GM20000 (cell line): Measurements from ENCODE around the gene GPS1.
A peak's percentile ranks its signal among the peaks of the same experiment; 100 is the strongest.

Experiments used
- DNase-seq: peaks from one replicate; pipeline ENCODE4 v3.0.0; 2012; ENCODE audit warnings: low spot score
- TF ChIP-seq, protein P1 (sequence below): IDR thresholded peaks from 2 replicates; pipeline ENCODE4 v1.5.1; 2012; ENCODE audit warnings: mild to moderate bottlenecking, control low read depth; ENCODE audit errors: extremely low read depth, missing control alignments

Gene GPS1

DNA sequence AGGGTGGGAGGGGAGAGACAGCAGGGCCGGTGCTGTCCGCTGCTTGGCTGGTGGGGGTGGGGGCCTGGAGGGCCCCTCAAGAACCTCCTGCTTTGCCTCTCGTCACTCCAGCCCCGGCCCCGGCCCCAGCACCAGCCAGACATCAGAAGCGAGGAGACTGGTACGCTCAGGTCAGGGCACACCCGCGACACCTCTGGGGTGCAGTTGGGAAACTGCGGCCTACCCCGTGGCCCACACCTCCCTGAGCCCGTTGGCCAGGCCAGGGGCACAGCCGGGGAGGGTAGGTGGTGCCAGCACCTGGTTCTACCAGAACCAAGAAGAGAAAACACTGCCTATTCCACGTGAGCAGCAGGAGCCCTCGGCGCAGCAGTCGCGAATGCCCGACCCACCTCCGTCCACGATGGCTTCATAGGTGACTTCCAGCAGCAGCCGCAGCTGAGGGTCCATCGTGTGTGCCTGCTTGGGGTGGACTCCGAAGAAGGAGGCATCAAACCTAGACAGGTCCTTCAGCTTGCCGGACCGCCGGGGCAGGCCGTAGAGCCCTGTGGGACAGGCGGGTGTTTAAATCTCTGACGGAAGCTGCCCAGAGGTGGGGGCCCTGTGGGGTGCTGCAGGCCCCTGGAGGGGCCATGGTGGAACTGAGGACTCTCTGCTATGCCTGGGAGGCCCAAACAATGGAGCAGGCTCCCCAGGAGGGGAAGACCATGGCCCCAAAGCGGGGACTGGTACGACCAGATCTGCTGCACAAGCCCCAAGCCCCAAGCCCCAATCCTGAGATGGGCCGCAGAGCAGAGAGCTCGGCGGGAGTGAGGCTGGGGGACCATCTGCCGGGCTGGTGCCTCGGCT lies 43.5 kb downstream of the GPS1 start:
- TF ChIP-seq, protein P1, sequence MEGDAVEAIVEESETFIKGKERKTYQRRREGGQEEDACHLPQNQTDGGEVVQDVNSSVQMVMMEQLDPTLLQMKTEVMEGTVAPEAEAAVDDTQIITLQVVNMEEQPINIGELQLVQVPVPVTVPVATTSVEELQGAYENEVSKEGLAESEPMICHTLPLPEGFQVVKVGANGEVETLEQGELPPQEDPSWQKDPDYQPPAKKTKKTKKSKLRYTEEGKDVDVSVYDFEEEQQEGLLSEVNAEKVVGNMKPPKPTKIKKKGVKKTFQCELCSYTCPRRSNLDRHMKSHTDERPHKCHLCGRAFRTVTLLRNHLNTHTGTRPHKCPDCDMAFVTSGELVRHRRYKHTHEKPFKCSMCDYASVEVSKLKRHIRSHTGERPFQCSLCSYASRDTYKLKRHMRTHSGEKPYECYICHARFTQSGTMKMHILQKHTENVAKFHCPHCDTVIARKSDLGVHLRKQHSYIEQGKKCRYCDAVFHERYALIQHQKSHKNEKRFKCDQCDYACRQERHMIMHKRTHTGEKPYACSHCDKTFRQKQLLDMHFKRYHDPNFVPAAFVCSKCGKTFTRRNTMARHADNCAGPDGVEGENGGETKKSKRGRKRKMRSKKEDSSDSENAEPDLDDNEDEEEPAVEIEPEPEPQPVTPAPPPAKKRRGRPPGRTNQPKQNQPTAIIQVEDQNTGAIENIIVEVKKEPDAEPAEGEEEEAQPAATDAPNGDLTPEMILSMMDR, result no peak
- no peak for DNase-seq

DNA sequence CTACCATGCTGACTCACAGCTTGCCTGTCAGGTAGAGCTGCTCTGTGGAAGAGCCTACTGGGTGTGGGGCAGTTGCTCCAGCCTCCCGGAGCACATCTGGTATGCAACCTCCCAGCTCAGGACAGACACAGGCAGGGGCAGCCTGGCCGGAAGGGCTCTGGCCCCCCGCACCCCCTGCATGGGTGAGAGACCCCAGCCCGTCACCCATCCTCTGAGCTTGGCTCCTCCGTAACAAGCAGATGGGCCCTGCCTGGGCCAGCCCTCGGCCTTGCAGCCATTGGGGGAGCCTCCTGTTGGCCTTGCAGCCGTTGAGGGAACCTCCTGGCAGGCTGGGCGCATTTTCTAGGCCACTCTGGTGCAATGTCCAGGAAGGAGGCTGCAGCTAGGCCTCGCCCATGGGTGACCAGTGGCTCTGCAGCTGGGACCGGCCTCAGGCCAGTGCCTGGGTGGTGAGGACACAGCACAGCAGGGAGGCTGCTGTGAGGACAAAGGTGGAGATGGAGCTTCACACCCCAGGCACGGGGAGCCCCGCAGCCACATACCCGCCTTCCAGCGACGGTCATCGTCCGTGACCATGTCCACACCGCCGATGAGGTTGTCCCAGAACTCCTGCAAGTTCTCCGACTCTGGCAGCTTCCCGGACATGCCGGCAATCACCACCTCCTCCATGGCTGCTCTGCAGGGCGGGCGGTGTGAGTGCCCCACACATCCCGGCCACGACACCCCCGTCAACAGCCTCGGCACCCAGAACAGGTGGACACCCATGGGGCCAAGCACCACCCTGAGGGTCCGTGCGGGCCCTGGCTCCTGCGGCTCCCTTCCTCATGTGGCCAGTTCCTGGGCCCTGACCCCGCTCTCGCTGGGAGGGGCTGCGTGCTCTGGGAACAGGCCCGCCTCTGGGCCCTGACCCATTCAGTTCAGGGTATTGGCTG lies 44.3 kb downstream of the GPS1 start:
- no peak for DNase-seq
- TF ChIP-seq, protein P1, result no peak

DNA sequence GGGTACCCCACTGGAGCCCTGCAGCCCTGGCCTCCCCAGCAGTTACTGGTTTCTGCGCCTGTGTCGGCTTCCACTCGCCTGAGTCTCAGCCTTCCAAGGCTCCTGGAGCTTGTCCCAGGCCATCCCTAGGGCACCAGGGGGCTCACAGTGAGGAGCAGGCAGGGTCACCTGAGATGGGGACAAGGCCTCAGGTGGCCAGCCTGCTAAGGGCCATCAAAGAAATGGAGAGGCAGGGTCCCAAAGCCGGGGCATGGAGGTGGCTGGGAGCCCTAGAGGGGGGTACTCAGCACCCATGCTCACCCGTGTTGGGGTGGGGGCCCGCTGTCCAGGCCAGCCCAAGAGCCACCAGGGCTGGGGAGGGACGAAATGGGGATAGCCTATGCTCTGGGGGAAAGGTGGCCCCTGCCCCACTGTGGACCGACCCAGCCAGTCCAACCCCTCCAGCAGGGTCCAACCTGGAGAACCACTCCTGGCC lies 45.0 kb downstream of the GPS1 start:
- TF ChIP-seq, protein P1, result no peak
- peak; percentile 37 for DNase-seq

DNA sequence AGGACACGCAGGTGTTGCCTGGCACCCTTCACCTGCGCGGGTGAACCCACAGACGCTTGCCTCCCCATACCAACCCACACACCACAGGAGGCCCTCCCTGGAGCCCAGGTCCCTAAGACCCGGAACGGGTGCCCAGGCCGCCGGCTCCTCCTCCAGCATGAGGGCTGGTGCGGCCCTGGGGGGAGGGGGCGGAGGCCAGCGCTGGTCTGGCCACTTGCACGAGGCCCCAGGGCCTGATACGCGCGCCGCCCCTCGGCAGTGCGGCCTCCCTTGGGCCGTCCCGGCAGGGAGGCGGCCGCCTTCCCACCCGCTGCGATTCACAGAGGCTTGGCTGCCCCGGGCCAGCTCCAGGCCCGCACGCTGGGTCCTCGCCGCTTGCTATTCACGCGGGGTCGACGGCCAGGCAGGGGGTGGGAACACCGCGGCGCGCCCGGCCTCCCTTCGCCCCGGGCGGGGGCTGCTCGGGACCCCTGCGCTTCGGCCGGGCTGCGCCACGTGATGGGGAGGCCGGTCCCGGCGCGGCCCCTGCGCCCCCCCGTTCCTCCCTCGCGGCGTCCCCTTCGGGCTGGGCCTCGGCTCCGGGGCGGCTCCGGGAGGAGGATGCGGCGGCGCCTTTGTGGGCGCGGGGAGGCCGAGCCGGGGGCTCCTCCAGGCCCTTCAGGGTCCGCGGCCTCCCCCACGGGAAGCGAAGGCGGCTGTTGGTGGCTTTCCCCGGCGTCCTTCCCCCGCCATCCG lies 45.7 kb downstream of the GPS1 start:
- DNase-seq, result peak; percentile 76
- TF ChIP-seq, protein P1, result no peak

DNA sequence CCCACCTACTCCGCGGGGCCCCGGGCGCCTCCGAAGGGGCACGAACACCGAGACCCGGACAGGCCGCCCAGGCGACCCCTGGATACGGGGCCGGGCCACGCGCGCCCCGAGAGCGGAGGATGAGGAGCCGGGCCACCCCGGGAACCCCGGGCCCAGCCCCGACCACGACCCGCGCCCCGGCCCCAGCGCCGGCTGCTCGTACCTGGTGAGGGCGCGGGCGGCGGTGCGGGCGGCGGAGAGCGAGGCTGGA lies 46.1 kb downstream of the GPS1 start:
- TF ChIP-seq, protein P1, result no peak
- DNase-seq, result no peak

DNA sequence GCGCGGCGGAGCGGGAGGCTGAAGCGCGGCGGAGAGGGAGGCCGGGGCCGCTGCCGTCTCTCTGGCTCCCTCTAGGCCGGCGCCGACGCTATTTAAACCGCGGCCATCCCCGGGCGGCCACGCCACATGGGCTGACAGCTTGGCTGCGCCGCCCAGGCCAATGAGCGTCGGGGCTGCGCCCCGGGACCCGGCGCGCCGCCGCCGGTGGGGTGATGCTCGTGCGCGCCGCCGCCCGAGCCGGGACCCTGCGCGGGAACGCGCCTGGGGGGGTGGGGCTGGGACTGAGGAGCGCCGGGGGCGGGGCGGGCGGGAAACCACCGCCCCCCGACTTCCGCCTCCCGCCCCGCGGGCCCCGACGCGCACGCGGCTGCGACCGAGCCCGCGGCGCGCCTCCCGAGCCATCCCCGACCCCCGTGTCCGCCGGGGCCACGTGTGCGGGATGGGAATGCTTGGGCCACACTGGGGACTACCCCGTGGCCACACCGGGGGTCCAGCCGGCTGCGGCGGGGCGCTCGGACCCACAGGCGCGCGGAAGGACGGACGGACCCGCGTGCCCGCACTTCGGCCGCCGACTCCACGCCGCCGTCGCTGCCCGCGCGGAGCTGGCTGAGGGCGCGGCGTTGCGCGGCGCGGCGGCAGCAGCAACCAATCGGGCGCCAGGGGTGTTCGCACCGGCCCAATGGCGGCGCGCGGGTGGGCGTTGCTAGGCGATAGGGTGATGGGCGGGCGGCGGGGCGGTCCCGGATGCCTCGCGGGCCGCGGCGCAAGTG lies 46.7 kb downstream of the GPS1 start, which contains the start of gene FASN:
FASN (minus strand) TSS at position 68 of the 770 bp plus-strand sequence. CDS start 1,791 bp downstream, outside the sequence.
- TF ChIP-seq, protein P1, result peak; percentile 56
- peak; percentile 100 for DNase-seq
